OCI-LY7 (cell line): ENCODE results near the gene PTPRO. TPM values are rescaled to one million over a fixed set of nuclear protein-coding genes. Genes with fewer than 3 reads are reported as not detected.

Source experiments
- BruUV-seq: library from RNA; stranded (reverse); fragments of 400-500 nt; replicated peaks from 2 replicates; lab custom pipeline; 2021; lab: Mats Ljungman, UMichigan
- CTCF ChIA-PET: fragments of 300-600 bp; sonication (Branson Sonifier 250); formaldehyde crosslinking; loops from one replicate; lab custom pipeline; 2022; ENCODE audit warnings: antibody characterized with exemption; ENCODE audit not compliant: unreplicated experiment; lab: Charles Lee
- POLR2A ChIA-PET: fragments of 300-600 bp; sonication (Branson Sonifier 250); formaldehyde crosslinking; loops from one replicate; lab custom pipeline; 2022; ENCODE audit warnings: antibody characterized with exemption; lab: Charles Lee
- DNase-seq: peaks from one replicate; pipeline ENCODE4 v3.0.0-alpha.2; 2015; ENCODE audit warnings: low spot score
- H2AFZ ChIP-seq: fragments of 200-600 bp; sonication (generic), shearing (Covaris generic); 2 replicates; pipeline ENCODE4 v1.6.1; 2014; ENCODE audit warnings: mild to moderate bottlenecking, antibody characterized with exemption, low read length, moderate library complexity
- H3K27ac ChIP-seq: fragments of 200-600 bp; sonication (generic); 2 replicates; pipeline ENCODE4 v1.5.1; 2014; ENCODE audit warnings: mixed run types, low read depth, mild to moderate bottlenecking, moderate library complexity, low read length, inconsistent platforms; ENCODE audit not compliant: poor library complexity, severe bottlenecking
- H3K36me3 ChIP-seq: fragments of 200-600 bp; sonication (generic); 2 replicates; pipeline ENCODE4 v1.6.1; 2014; ENCODE audit warnings: mild to moderate bottlenecking, antibody characterized with exemption, low read length, moderate library complexity, mixed read lengths; ENCODE audit not compliant: insufficient read depth
- H3K4me1 ChIP-seq: fragments of 200-600 bp; sonication (generic); 2 replicates; pipeline ENCODE4 v1.5.1; 2014; ENCODE audit warnings: mild to moderate bottlenecking, low read length; ENCODE audit not compliant: insufficient read depth, poor library complexity, severe bottlenecking
- H3K4me2 ChIP-seq: fragments of 200-600 bp; sonication (generic); 2 replicates; pipeline ENCODE4 v1.6.1; 2014; ENCODE audit warnings: mild to moderate bottlenecking, low read length
- H3K4me3 ChIP-seq: fragments of 200-600 bp; sonication (generic); 2 replicates; pipeline ENCODE4 v1.5.1; 2014; ENCODE audit warnings: mild to moderate bottlenecking, low read depth, low read length; ENCODE audit not compliant: poor library complexity, severe bottlenecking
- H3K79me2 ChIP-seq: fragments of 200-600 bp; sonication (generic); 2 replicates; pipeline ENCODE4 v1.6.1; 2016; ENCODE audit warnings: low read depth, mild to moderate bottlenecking, low read length, moderate library complexity, mixed read lengths; ENCODE audit not compliant: insufficient read depth
- H3K9me2 ChIP-seq: fragments of 200-600 bp; sonication (generic); 2 replicates; pipeline ENCODE4 v1.6.1; 2016; ENCODE audit warnings: mild to moderate bottlenecking, low read length, mixed read lengths; ENCODE audit not compliant: insufficient read depth
- H3K9me3 ChIP-seq: fragments of 200-600 bp; sonication (generic); 2 replicates; pipeline ENCODE4 v1.6.1; 2014; ENCODE audit warnings: mild to moderate bottlenecking, mixed run types, low read length, mixed read lengths
- H4K20me1 ChIP-seq: fragments of 200-600 bp; sonication (generic); 2 replicates; pipeline ENCODE4 v1.6.1; 2014; ENCODE audit warnings: mild to moderate bottlenecking, antibody characterized with exemption, low read length, moderate library complexity, mixed read lengths; ENCODE audit not compliant: insufficient read depth
- CTCF ChIP-seq: fragments of 200-600 bp; sonication (generic); conservative IDR thresholded peaks from 2 replicates; pipeline ENCODE4 v1.5.1; 2014; ENCODE audit warnings: mild to moderate bottlenecking, antibody characterized with exemption, low read length, moderate library complexity, mixed read lengths
- EZH2phosphoT487 ChIP-seq: fragments of 200-600 bp; sonication (generic); IDR thresholded peaks from 2 replicates; pipeline ENCODE4 v1.6.1; 2018; ENCODE audit warnings: low read depth, borderline replicate concordance, mild to moderate bottlenecking, mixed run types, antibody characterized with exemption, low read length, moderate library complexity, mixed read lengths
- intact Hi-C: fragments of 100-400 bp; cut with micrococcal nuclease; formaldehyde crosslinking; loops from one replicate; pipeline ENCODE4 v1.10.0; 2022; ENCODE audit not compliant: unreplicated experiment
- total RNA-seq, 2 experiments: library from RNA; depleted of rRNA in 1 of 2; stranded (reverse); fragments of >200 nt in 1 of 2; shearing (Covaris generic) in 1 of 2; gene quantifications; 2 replicates each; pipeline ENCODE4 v1.2.3, GENCODE V29; 2014 to 2022

PTPRO gene
- total RNA-seq, 2 experiments from 2014 or later, result 0.06 to 0.23 TPM

DNA sequence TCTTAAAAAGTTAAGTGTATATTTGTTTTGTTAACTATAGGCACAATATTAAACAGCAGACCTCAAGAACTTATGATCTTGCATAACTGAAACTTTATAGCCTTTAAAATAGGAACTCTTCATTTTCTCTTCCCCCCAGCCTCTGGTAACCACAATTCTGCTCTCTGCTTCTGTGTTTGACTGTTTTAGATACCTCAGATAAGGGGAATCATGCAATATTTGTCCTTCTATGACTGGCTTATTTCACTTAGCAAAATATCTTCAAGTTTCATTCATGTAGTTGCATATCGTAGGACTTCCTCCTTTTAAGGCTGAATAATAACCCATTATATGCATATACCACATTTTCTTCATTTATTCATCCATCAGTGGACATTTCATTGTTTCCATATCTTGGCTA, 131.3 kb downstream of the PTPRO start:
- intact Hi-C loops, result no loop called here
- CTCF ChIA-PET, result no interaction called here
- H3K79me2 ChIP-seq, result no peaks in the 10 kb centered on the region
- no peak for DNase-seq
- no peaks in the 10 kb centered on the region for H3K9me2 ChIP-seq
- no TSS peak for BruUV-seq
- H3K9me3 ChIP-seq, result no peaks in the 10 kb centered on the region
- no peaks in the 10 kb centered on the region for H3K36me3 ChIP-seq
- H3K4me2 ChIP-seq, result no peak overlapping the region
- no peaks in the 10 kb centered on the region for H4K20me1 ChIP-seq
- no peak overlapping the region for H2AFZ ChIP-seq
- no peak for TF ChIP-seq EZH2phosphoT487
- no peak for TF ChIP-seq CTCF
- no peak overlapping the region for H3K27ac ChIP-seq
- no peak overlapping the region for H3K4me3 ChIP-seq
- H3K4me1 ChIP-seq, result no peaks in the 10 kb centered on the region
- POLR2A ChIA-PET, result no interaction called here

- no peak overlapping the region for H3K4me2 ChIP-seq
- H3K4me1 ChIP-seq, result no peaks in the 10 kb centered on the region
- intact Hi-C loops, result no loop called here
- no TSS peak for BruUV-seq
- TF ChIP-seq EZH2phosphoT487 (no peak), CTCF (no peak)
- DNase-seq, result no peak
- H3K4me3 ChIP-seq, result no peak overlapping the region
- H2AFZ ChIP-seq, result no peak overlapping the region
- no peak overlapping the region for H3K27ac ChIP-seq
- no peaks in the 10 kb centered on the region for H3K79me2 ChIP-seq
- H3K9me2 ChIP-seq, result no peaks in the 10 kb centered on the region
- ChIA-PET POLR2A (interaction anchor here (1.1 kb wide), 1 partner anchor 11 kb away, joined by 4 read pairs; no protein-coding TSS in a partner anchor), CTCF (no interaction called here)
- no peaks in the 10 kb centered on the region for H4K20me1 ChIP-seq
- H3K36me3 ChIP-seq, result no peaks in the 10 kb centered on the region
- no peaks in the 10 kb centered on the region for H3K9me3 ChIP-seq
Observed at GRCh38 chr12:15458008-15458407, 135.7 kb downstream of the PTPRO start.

- no peak overlapping the region for H3K4me2 ChIP-seq
- POLR2A ChIA-PET, result interaction anchor here (0.6 to 0.9 kb wide), 3 partner anchors 11 to 939 kb away, joined by 3 to 4 read pairs (median 3); no protein-coding TSS in a partner anchor
- intact Hi-C loops, result no loop called here
Observed at GRCh38 chr12:15468911-15469310, 146.6 kb downstream of the PTPRO start.

More at GRCh38 chr12:15468911-15469310, 146.6 kb downstream of the PTPRO start:
- Histone ChIP-seq H4K20me1 (no peaks in the 10 kb centered on the region), H3K79me2 (no peaks in the 10 kb centered on the region), H3K9me2 (no peaks in the 10 kb centered on the region), H3K4me3 (no peak overlapping the region), H3K9me3 (no peaks in the 10 kb centered on the region), H3K27ac (no peak overlapping the region), H3K36me3 (no peaks in the 10 kb centered on the region), H3K4me1 (no peaks in the 10 kb centered on the region), H2AFZ (no peak overlapping the region)
- CTCF ChIA-PET, result no interaction called here
- TF ChIP-seq CTCF, result no peak
- TF ChIP-seq EZH2phosphoT487, result no peak
- no peak for DNase-seq
- BruUV-seq, result no TSS peak
